Hematopoietic multipotent progenitor cell treated with erythropoietin and hydrocortisone succinate and interleukin-3 and kit ligand, for 8 days (in vitro differentiated cells): ENCODE measurements around the gene STEAP3.
"Not testable (repeated sequence)": the region's sequence is repeated elsewhere in the genome, so short reads cannot be mapped to it uniquely, and the experiment has no call there.

Source experiments
- DNase-seq: peaks from one replicate; pipeline ENCODE4 v3.0.0-alpha.2; 2015

STEAP3 gene

DNA sequence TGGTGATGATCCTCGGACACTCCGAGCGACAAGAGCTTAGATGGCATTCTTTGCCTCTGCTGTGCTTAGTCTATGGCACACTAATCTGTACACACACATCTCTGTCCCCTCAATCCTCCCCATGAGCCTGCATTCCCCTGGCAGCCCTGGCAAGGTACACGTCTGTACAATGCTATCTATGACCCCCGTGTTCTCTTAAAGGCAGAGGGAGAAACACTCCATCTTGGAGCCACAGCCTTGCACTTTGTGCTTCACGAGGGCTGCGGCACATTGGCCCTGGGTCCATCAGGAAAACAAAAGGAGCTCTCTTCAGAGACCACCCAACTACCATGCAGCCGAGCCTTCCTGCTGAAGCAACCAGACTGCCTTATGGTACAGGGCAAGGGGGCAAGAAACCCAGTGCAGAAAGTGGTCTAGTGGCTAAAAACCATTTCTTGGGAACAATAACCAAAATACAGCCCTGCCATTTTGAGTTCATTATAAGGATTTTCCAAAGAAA is 42.5 kb downstream of the STEAP3 start:
- DNase-seq = no peak

DNA sequence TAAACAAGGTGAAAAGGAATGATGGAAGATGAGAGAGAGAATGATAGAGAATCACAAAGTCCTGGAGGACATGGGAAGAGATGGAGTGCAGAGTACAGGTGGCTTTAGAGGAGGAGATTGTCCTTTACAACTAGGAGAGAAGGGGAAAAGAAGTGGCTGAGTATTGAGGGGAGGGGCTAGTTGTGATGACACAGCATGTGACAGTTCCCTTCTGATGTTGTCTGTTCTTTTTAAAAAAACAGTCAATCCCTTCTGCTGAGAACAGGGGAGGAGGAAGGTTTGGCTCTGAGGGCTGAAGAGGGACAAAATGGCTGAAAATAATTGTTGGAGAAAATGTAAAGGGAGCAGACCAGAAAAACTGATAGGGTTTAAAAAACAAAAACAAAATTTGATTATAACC is 44.0 kb downstream of the STEAP3 start:
- no peak for DNase-seq

DNA sequence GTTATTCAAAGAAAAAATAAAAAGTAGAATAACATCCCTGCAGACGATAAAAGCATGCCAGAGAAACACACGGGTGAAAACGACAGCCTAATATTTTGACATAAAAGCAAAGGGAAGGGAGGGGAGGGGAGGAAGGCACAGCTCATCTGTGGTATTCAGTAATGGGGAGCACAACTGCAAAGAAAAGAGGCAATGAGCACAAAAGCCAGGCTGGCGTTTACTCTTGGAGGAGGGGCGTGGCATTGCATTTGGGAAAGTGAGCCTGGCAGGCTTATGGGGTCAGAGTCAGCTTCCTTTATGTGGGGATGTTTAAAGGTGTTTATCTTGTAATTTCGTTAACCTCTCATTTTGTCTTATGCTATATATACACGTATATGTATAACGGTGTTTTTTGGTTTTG is 53.2 kb downstream of the STEAP3 start:
- DNase-seq = no peak

DNA sequence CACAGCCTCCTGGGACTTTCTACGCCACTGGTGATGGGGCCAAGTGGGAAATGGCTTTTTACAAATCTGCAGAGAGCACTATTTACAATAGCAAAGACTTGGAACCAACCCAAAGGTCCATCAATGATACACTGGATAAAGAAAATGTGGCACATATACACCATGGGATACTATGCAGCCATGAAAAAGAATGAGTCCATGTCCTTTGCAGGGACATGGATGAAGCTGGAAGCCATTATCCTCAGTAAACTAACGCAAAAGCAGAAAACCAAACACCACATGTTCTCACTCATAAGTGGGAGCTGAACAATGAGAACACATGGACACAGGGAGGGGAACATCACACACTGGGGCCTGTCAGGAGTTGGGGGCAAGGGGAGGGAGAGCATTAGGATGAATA is 54.8 kb downstream of the STEAP3 start:
- DNase-seq = not testable (repeated sequence)

DNA sequence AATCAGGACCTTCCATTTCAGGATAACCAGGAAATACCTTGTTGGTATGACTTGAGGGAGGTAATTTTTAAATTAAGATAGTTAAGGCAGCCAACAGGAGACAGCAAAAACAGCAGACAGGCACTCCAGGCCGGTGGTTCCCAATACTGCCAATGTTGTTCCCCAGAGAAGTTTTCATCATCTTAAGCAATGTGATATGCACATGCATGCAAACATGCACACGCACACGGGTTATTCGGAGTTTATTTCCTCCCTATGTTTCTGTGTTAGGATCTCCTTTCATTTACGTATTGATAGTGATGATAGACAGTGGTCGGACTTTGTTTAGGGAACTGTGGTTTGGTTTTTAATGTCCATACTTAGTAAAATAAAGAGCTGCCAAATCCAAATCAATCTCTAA is 55.3 kb downstream of the STEAP3 start:
- DNase-seq = no peak

DNA sequence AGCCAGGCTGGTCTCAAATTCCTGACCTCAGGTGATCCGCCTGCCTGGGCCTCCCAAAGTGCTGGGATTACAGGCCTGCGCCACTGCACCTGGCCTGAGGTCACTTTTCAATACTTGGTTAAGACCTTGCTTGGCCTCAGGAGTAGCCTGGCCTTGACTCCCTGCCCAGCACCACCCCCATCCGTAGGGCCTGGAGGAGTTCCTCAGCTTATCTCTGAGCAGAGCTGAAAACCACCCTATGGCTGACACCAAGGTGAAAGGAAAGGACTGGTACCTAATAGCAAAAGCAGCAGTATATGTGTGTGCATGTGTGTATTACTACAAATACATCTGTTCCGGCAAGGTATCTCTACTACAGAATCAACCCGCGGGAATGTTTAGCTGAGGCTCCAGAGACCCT is 56.0 kb downstream of the STEAP3 start:
- DNase-seq = no peak

DNA sequence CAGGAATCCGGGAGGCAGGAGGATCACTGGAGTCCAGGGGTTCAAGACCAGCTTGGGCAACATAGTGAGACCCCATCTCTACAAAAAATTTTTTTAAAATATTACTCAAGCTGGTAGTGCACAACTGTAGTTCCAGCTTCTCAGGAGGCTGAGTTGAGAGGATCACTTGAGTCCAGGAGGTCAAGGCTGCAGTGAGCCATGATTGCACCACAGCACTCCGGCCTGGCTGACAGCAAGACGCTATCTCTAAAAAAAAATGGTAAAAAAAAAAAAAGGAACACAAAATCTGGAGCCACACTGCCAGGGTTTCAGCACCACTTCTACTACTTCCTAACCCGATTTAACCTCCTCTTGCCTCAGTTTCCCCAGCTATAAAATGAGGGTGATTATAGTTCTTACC is 57.0 kb downstream of the STEAP3 start:
- DNase-seq = no peak

DNA sequence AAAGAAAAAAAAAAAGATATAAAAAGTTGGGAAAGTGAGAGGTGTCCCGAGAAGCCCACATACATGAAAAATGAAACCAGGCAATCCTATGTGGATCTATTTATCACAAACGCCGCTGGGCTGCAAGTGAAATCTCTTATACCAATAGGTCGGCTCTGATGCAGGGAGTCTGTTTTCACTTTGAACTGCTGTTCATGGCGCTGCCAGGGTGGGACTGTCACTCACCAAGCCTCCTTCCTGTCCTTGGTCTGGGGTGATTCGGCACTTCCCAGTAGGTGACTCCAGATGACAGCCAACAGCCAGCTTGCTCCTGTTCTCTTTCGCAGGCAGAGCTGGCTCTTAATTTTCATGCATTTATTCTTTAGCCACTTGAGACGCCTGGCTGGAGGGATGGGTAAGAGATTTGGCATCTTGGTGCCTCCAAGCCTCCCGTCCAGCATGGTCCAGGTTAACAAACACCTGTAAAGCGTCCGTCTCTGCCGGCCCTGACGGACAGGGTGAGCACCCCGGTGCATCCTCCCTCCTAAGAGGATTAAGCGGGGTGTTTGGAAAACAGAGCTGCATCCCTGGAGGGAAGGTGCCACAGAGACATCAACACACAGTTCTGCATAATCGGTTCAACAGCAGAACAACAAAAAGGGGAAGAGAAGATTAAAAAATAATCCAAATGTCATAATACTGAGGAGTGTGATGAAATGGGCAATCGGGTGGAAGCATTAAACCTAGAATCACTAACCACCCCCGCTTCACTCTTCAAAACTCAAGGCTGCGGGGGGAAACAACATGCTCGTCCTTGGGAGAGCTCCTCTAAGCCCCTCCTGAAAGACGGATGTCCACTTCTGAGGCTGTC is 58.7 kb downstream of the STEAP3 start:
- no peak for DNase-seq

DNA sequence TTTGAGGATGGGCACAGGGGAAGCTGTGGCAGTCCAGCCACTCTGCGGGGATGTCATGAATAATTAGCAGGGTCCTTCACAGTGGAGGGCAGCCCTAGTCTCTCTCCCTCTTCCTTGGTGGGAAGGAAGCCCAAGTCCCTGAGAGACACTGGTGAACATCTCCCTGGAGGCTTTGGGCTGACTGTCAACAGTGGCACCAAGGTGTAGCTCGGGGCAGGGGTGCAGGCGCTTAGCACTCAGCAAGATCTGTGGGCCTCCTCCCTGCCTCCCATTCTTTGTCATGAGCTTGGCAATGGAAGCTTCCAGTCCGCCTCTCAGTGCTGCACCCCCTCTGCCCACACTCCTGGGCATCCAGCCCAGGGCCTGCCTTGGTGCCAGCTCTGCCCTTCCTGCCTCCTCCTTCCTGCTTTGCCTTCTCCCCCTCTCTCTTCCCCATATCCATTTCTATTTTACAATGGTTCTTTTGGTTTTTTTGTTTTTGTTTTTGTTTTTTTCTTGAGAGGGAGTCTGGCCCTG is 59.4 kb downstream of the STEAP3 start:
- DNase-seq = no peak

DNA sequence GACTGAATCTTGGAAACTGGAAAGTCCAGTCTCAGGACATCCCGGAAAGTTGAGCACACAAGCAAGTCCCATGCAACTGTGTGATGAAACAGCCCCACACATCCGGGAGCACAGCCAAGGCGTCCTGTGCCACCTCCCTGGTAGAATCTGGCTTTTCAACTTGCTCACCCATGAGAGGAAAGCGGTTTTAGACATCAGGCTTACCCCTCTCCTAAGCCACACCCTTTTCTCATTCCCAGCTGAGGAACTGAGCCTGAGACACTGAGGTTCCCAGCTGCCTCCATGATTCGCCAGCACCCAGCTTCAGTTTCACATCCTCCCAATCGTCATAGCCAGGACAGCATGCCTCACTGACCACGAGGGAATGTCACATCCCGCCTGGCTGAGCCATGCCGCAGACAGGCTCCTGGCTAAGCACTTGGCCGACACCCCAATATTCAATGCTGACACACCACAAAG is 60.3 kb downstream of the STEAP3 start:
- DNase-seq = no peak

DNA sequence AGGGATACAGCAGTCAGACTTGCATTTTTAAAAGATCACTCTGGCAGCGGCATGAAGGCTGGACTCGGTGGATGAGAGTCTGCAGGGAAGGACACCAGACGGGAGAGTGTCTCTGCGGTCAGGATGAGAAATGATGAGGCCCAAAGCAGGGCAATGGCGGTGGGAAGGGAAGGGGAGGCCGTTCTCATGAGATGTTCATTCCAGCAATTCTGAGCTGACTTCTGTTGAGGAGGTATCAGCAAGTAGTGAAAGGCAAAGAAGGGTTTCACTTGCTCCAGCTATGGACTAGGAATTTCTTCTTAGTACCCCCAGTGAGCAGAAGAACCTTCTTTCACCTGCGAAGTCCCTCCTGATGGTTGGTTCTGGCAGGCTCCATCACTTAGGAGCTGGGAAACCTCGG is 63.0 kb downstream of the STEAP3 start:
- no peak for DNase-seq

DNA sequence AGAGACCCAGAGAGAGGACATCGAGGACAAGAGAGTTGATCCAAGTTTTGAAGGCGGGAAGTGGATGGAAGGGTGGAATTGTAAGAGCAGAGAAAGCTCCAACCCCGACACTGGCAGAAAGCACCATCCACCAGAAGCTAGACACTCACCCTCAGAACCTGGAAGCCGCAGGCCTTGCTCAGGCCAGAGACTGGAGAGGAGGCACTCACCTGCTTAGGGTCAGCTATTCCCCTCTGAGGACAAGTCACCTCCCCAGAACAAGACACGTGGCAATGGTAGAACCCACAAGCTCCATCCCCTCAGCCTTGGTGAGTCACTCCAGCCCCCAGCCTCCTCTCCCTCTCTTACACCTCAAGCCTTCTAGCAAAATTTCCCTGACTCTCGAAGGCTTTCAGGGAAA is 64.9 kb downstream of the STEAP3 start:
- no peak for DNase-seq

DNA sequence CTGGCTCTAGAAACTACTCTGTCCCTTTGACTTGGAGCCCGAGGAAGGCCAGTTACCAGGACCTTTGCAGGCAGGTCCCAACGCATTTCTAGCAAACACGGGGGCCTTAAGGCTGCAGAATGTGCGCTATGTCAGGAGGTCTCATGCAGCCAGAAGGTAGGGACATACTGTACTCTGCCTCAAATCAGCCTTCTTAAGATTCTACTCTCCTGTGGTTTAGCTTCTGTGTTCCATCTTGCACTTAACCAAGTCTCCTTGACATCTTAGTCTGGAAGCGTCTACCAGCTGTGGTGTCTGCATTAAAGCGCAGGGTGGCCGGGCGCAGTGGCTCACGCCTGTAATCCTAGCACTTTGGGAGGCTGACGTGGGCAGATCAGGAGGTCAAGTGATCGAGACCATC is 65.5 kb downstream of the STEAP3 start:
- no peak for DNase-seq

DNA sequence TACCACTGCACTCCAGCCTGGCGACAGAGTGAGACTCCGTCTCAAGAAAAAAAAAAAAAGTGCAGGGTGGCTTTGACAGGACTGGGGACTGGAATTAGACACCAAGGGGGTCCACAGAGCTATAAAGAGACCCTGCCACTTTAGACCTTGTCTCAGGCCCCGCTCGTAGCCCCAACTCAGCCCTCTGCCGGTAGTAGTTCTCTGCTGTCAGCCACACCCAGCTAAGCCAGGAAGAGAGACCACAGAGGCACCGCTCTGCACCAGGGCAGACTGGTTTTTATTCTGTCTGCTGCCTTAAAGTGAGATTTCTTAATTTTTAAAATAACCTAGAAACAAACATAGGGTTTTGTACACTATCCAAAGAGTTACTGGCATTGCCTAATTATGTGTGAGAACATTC is 66.0 kb downstream of the STEAP3 start:
- no peak for DNase-seq

DNA sequence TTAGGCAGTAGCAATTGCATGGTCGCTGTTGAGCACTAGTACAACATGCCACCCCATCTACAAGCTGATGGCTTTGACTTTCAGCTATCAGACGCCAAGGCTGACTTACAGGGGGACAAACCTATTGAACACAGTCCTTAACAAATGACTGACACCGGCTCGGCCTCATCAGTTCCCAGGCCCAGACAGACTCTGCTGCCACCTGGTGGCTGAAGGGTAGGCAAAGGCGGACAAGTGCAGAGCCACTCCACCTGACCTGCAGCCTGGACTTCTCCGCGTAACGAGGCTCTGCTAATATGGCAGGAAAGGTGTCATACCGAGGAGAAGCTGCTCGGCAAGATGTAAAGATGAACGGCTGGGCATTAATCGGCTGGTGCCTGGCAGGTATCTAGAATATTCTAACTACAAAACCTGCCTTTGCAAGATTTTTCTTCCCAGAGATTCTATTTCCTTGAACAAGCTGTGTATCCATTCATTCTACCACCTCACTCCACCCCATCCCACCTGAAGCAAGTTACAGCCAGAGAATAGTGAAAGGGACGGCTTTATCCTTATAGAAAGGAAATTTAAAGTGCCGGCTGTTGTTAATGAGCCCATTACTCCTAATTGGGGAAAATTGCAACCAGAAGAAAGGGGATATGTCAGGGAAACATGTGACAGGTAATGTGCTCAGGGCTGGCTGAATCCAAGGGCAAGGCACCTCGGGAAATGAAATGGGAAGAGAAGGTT is 67.4 kb downstream of the STEAP3 start:
- DNase-seq = peak; percentile 44

DNA sequence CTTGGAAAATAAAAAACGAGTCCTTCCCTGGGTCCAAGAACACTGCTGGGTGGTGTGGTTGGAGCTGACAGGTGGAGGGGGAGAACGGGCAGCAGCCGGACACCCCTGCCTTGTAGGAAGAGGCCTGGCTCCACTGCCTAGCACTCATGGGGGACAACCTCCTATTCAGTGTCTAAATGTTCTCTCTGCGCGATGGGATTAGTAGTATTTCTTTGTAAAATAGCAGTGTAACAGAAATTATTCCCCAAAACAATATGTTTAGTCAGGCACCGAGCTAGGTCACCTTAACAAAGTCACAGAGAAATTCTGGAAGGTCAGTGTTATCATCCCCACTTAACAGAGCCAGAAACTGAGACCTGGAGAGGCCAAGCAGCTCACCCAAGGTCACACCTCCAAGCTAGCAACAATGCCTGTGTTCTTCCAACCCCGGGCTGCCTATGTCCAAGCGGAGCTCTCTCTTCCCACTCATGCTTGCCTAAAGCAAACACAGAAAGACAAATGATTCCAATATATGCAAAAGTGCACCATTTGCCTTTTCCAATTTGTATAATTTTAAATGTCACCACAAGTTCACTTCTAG is 68.0 kb downstream of the STEAP3 start:
- DNase-seq = no peak

DNA sequence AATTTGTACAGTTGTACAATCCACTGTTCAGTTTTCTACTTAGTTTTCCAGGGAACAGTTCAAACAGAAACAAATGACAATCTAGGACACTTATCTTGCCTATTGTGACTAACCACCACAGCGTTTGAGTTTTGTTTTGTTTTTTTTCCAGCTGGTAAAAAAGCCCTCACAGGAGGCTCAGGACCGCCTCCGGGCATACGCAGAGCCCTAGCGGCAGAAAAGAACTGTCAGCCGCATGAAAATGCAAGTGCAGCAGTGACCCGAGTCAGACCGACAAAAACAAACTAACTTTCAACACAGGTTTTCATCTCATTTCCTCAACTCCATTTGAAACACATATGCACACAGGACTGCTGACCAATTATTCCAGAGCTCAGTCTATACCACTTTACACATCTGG is 68.6 kb downstream of the STEAP3 start:
- no peak for DNase-seq

DNA sequence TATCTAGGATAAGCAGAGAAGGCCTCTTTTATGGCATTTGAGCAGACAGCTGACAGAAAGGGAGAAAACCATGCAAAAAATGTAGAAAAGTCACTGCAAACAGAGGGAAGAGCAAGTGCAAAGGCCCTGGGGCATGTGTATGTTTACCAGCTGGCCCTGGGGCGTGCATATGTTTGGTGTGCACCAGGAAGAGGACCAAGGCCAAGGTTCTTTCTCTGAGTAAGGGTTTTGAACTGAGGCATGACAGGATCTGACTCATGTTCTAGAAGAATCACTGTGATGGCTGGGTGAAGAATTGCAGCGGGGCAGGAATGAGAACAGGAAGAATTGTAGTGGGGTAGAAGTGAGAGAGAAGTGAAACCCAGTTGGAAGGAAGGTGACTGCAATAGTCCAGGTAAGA is 69.6 kb downstream of the STEAP3 start:
- no peak for DNase-seq

DNA sequence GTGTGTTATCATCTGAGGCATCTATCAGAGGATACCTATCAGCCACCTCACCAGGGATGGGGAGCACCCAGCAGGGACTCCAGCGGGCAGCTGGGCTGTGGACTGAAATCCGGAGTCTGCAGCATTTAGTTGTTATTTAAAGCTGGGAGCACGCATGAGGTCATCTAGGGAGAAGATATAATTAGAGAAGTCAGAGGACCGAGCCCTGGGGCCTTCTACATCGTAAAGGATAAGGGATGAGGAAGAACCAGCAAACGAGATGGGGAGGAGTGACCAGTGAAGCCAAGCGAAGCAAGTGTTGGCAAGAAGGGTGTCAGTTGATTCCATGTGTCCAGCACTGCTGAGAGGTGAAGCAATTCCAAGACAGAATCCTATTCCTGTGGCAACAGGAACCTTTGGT is 70.3 kb downstream of the STEAP3 start:
- no peak for DNase-seq

DNA sequence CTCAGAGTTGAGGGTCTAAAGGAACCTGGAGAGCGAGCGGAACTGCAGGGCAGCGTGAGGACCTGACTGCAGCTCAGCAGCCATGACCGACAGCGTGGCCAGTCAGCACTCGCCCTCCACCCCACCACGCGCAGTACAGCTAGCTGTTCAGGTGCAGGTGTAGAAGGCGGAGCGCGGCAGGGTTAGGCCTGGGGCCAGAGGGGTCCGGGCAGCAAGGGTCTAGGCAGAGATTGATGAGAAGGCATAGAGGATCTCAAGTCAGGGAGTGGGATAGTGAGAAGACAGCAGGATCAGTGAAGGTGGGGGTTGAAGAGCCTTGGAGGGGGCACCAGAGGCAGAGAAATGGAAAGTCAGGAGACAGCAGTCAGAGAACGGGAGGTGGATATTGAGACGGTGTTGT is 71.0 kb downstream of the STEAP3 start:
- no peak for DNase-seq

DNA sequence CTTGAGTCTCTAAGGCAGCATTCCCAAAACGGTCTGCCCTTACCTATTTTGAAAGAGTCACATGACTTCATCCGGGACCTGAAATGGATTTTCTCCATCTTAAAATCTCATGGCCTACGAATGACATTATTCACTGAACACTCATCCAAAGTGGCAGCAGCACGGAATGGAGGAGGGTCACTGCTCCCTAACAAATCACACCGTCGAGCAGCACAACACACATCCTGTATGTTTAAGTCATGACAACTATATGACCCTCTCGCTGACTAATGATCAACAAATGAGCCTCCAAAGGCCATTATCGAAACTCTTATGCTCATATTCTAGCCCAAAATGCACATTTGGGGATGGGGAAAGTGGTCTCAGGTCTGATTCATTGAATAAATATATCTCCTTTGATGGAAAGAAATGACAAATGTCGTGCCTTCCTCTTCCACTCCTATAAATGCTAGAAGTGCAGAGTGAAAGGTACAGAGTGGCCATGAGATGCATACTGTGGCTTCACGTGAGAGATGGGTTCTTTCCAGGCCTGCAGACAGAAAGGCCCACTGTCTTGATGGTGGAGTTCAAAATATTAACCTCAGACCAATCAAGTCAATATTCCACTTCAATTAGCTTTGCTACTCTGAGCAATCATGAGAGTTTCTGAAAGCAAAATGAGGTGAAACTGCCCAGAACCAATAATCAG is 72.2 kb downstream of the STEAP3 start:
- no peak for DNase-seq

DNA sequence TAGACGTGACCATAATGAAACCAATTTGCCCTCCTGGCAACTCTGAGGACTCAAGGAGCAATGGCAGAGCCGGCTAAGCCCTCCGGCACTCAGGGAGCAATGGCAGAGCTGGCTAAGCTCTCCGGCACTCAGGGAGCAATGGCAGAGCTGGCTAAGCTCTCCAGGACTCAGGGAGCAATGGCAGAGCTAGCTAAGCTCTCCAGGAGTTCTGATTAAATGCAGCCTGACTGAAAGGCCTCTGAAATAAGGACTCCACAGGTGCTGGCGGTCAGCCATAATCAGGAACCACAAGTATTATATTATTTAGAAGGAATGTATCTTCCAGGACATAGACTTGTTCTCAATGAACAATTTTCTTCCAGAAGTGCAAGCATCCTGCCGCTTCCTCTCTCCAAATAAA is 77.8 kb downstream of the STEAP3 start:
- DNase-seq = no peak

DNA sequence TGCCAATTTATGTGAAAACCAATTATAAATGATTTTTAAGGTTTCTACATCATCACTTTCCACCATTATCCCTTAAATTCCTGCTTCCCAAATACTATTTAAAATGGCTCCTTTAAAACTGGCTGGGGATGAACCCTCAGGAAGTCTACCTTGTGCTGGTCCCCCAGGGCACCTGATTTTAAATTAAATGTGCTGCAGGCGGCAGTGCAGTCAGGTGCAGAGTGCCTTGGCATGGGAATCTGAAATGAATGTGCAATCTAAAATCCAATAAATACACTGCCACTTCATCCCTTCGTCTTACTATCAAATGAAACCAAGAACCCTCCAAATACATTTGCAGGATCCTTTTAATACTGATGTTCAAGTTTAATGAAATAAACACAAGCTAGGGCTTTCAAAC is 81.2 kb downstream of the STEAP3 start:
- DNase-seq = no peak
